ENCODE measurements around the gene BCAS3.

Gene BCAS3

DNA sequence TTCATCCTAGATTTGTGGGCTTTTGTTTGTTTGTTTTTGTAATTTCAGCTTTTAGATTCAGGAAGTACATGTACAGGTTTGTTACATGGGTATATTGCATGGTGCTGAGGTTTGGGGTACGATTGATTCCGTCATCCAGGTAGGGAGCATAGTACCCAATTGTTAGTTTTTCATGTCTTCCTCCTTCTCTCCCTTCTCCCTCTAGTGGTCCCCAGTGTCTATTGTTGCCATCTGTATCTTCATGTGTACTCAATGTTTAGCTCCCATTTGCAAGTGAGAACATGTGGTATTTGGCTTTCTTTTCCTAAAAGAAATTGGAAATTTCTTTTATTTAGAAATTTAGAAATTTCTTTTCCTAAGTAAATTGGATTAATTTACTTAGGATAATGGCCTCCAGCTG lies 37.1 kb upstream of the BCAS3 start:
- H3K4me3 ChIP-seq, result no peak overlapping the region
- TF ChIP-seq, protein P1, sequence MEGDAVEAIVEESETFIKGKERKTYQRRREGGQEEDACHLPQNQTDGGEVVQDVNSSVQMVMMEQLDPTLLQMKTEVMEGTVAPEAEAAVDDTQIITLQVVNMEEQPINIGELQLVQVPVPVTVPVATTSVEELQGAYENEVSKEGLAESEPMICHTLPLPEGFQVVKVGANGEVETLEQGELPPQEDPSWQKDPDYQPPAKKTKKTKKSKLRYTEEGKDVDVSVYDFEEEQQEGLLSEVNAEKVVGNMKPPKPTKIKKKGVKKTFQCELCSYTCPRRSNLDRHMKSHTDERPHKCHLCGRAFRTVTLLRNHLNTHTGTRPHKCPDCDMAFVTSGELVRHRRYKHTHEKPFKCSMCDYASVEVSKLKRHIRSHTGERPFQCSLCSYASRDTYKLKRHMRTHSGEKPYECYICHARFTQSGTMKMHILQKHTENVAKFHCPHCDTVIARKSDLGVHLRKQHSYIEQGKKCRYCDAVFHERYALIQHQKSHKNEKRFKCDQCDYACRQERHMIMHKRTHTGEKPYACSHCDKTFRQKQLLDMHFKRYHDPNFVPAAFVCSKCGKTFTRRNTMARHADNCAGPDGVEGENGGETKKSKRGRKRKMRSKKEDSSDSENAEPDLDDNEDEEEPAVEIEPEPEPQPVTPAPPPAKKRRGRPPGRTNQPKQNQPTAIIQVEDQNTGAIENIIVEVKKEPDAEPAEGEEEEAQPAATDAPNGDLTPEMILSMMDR (IDR thresholded peaks at IDR 0.05), result no peak
- DNase-seq (ENCODE audit: low spot score), result no peak

DNA sequence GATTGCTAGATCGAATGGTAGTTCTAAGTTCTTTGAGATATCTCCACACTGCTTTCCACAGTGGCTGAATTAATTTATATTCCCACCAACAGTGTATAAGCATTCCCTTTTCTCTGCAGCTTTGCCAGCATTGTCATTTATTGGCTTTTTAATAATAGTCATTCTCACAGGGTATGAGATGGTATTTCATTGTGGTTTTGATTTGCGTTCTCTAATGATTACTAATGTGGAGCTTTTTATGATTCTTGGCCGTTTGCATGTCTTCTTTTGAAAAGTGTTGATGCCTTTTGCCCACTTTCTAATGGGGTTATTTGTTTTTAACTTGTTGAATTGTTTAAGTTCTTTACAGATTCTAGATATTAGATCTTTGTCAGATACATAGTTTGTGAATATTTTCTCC lies 36.5 kb upstream of the BCAS3 start:
- Histone ChIP-seq H3K27ac (no peak overlapping the region), H3K4me3 (no peak overlapping the region)
- no peak for DNase-seq (ENCODE audit: low spot score)
- TF ChIP-seq, protein P1 (IDR thresholded peaks at IDR 0.05), result no peak

More for the DNA sequence above, 37.1 kb upstream of the BCAS3 start:
- no peak overlapping the region for H3K27ac ChIP-seq

DNA sequence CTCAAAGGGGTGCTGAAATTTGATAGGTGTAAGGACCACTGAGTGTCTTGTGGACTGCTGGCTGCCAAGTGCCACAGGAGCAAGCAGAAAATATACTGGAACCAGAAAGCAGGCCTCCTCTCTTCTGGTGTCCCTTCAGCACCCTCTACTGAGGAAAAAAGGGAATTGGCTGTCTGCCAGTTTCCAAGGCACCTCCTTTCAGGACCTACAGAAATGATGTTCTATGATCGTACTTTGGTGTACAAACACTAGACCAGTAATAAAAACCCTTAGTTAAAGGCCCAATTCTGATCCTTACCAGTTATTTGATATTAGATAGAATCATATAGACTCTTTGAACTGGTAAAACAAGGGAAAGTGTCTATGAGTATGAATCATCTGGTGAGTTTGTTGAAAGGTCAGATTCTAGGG lies 35.8 kb upstream of the BCAS3 start:
- no peak for DNase-seq (ENCODE audit: low spot score)
- TF ChIP-seq, protein P1 (IDR thresholded peaks at IDR 0.05), result no peak
- H3K4me3 ChIP-seq, result no peak overlapping the region
- no peak overlapping the region for H3K27ac ChIP-seq

DNA sequence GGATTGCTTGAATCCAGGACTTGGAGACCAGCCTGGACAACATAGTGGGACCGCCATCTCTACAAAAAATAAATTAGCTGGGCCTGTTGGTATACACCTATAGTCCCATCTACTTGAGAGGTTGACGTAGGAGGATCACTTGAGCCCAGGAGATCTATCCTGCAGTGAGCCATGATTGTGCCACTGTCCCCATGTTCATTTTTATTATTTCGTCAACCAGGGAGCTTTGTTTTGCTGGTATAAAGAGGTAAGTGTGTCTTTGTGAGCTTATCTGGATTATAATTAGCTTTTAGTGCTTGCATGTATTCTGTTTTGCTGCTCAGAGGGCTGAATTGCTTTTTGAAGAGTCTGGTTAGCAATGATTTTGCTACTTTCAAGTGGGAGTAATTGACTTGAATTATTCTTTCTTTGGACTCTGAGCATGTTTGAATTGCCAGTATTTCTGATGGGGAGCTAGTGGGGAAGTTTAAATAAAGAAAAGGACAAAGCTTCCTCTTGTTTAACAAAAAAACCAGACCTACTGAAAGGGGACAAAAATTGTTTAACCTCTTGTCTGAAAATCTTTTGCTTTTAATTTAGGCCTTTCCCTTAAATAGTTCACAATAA lies 31.6 kb upstream of the BCAS3 start:
- Histone ChIP-seq H3K27ac (no peak overlapping the region), H3K4me3 (no peak overlapping the region)

DNA sequence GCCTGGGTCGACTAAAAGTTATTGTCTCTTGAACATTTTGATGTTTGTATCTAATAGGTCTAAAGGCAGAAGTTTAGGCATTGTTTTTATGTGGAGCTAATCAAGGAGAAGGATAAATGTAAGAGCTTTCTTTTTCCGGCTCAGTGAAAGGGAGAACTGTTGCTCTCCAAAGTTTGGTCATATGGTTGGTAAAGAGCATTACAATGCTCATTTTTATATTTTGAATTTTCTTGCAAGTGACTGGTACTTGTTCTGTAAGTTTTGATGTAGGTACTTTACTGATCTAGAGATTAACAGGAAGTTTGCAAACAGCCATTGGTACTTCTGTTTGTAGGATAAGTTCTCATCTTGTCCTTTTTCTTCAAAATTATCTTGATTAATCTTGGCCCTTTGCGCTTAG lies 30.9 kb upstream of the BCAS3 start:
- DNase-seq (ENCODE audit: low spot score), result no peak
- H3K4me3 ChIP-seq, result no peak overlapping the region
- TF ChIP-seq, protein P1 (IDR thresholded peaks at IDR 0.05), result no peak
- no peak overlapping the region for H3K27ac ChIP-seq

More for the DNA sequence above, 31.6 kb upstream of the BCAS3 start:
- TF ChIP-seq, protein P1 (IDR thresholded peaks at IDR 0.05), result no peak
- no peak for DNase-seq (ENCODE audit: low spot score)

DNA sequence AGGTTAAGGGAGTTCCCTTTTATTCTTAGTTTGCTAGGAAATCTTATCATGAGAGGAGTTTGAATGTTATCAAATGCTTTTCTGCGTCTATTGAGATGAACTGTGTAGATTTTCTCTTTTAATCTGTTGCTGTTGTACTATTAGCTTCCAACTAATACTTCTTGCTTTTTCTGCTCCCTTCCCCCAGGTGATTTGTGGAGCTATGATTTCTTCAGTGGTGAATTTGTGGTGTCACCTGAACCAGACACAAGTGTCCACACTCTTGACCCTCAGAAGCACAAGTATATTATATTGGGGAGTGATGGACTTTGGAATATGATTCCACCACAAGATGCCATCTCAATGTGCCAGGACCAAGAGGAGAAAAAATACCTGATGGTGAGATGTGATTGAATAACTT lies 29.9 kb upstream of the BCAS3 start:
- TF ChIP-seq, protein P1 (IDR thresholded peaks at IDR 0.05), result no peak
- no peak overlapping the region for H3K27ac ChIP-seq
- H3K4me3 ChIP-seq, result no peak overlapping the region
- no peak for DNase-seq (ENCODE audit: low spot score)

DNA sequence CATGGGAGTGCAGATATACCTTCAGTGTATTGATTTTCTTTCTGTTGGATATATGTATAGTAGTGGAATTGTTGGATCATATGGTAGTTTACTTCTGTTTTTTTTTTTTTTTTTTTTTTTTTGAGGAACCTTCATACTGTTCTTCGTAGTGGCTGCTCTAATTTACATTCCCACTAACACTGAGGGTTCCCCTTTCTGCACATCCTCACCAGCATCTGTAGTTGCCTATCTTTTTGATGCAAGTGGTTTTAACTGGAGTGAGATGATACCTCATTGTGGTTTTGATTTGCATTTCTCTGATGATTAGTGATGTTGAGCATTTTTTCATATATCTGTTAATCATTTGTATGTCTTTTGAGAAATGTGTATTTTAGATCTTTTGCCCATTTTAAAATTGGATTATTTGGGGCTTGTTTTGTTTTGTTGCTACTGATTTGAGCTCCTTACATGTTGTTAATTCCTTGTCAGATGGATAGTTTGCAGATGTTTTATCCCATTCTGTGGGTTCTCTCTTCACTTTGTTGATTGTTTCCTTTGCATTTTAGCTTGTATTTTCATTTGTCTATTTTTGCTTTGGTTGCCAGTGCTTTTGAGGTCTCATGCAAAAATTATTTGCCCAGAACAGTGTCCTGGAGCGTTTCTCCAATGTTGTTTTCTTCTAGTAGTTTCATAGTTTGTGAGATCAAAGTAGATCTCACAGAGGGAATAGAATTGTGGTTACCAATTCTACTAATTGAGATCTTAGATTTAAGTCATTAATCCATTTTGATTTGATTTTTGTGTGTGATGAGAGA lies 25.0 kb upstream of the BCAS3 start:
- TF ChIP-seq, protein P1 (IDR thresholded peaks at IDR 0.05), result no peak
- no peak overlapping the region for H3K27ac ChIP-seq
- DNase-seq (ENCODE audit: low spot score), result no peak
- no peak overlapping the region for H3K4me3 ChIP-seq
